Eye (tissue), 1 donor: ENCODE measurements around the gene PRR29.
"Not testable (repeated sequence)": the region's sequence is repeated elsewhere in the genome, so short reads cannot be mapped to it uniquely, and the experiment has no call there.

Source experiments
- DNase-seq: peaks from one replicate; pipeline ENCODE4 v3.0.0-alpha.2; 2015

Gene PRR29

DNA sequence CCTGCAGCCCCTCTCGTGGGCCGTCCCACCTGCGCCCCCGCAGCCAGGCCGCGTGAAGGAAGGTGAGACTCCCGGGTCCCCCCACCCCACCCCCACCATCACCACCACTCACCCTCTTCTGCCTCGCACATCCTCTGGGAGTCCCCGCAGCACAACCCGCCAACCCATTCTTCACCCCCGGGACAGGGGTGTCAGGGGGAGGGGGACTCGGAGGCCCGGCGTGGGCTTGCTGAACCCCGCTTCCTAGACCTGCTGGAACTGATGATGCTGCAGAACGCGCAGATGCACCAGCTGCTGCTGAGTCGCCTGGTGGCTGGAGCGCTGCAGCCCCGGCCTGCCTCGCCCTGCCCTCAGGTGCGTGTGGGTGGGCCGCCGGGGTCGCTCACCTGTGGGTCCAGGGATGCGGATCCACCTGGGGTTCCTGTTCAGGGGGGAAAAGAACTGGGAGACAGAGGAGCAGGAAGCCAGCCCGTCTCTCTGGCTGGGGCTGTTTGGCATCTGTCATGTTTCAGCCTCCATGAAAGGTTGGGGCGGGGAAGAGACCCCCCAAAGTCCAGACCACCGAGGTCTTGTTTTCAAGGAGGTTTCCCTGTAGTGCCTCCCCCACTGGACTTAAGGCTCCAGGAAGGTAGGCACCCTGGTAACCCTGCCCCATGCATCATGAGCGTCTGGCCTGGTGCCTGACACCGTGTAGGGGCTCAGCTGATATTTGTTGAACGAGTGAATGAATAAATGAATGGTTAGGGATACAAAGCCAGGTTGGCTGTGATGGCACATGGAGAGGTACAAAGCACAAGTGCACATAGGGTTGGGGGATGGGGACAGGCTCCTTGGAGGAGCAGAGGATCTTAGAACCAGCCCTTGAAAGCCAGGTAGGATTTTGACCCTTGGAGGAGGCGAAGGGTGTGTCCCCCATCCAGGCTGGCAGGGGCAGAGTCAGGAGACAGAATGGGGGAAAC lies 849 bp downstream of the PRR29 start:
- DNase-seq = no peak

DNA sequence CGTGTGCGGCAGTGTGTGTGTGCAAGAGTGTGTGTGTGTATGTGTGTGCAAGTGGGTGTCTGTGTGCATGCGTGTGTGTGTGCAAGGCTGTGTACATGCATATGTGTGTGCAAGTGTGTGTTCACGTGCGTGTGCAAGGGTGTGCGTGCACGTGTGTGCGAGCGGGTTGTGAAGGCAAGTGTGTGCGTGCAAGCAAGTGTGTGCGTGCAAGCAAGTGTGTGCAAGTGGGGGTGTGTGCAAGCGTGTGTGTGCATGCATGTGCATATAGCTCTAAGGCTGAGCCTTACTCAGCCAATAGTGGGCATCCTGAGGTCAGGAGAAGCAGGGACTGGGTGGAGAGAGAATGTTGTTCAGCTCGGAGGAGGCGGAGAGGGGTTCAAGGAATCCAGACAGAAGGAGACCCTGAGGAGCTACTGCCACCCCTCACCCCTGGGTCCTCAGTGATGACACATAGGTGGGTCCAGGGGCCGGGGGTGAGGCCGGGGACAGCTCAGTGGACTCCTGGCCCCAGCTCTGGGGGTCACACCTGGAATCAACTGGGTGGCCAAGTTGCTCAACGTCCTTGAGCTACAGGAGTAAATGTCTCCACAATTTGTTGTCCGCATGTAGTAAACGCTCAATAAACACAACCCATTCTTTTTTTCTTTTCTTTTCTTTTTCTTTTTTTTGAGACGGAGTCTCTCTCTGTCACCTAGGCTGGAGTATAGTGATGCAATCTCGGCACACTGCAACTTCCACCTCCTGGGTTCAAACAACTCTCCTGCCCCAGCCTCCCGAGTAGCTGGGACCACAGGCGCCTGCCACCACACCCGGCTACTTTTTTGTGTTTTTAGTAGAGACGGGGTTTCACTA lies 1.8 kb downstream of the PRR29 start:
- no peak for DNase-seq

- DNase-seq = no peak
Observed at GRCh38 chr17:64001091-64001579, 3.0 kb downstream of the PRR29 start.

- no peak for DNase-seq
Observed at GRCh38 chr17:64001763-64002529, 3.8 kb downstream of the PRR29 start.

- no peak for DNase-seq
Observed at GRCh38 chr17:64002658-64003525, 4.7 kb downstream of the PRR29 start.

GRCh38 chr17:64003526-64004121 lies 5.5 kb downstream of the PRR29 start:
- no peak for DNase-seq

DNA sequence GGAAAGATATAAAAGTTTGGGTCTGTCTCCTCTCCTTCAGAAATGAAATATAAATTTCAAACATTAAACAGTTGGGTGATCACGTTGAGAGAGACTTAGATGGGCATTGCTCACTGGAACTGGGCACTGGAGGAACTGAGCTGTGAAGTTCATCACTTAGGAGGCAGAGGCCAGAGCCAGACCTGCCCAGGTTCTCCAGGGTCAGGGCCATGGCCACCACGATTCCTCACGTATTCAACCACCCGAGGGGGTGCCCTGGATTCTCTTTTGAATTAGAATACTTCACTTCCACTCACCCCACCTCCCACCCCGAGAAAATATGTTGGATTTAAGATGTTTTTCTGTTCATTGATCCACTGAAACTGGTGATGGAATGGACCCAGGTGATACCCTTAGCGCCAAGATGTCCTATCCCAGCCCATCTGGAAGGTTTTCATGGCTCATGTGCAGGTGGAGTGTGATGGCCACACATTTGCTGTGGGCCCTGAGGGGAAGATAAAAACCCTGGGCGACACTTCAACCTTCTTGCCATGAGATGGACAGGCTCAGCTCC lies 6.1 kb downstream of the PRR29 start:
- no peak for DNase-seq

- no peak for DNase-seq
Observed at GRCh38 chr17:64004903-64005733, 7.0 kb downstream of the PRR29 start.

GRCh38 chr17:64005734-64006167 lies 7.6 kb downstream of the PRR29 start:
- no peak for DNase-seq

GRCh38 chr17:64006361-64007088 lies 8.4 kb downstream of the PRR29 start:
- DNase-seq = no peak

- not testable (repeated sequence) for DNase-seq
Observed at GRCh38 chr17:64007089-64007837, 9.1 kb downstream of the PRR29 start.

- no peak for DNase-seq
Observed at GRCh38 chr17:64007838-64008282, 9.7 kb downstream of the PRR29 start.

DNA sequence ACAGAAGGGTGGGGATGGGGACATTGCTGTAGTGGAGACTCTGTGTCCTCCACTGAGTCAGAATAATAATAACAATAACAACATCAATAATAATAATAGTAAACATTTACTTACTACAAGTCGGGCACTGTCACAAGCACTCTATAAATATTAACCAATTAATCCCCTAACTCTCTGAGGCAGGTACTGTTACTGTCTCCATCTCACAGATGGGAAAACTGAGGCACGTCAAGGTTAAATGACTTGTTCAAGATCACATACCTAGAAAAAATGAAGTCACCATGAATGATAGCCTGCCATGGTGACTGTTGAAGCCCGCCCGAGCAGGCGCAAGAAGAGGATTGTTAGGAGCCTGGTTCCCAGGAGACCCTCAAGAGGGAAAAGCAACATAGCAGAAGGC lies 10.2 kb downstream of the PRR29 start:
- no peak for DNase-seq

- no peak for DNase-seq
Observed at GRCh38 chr17:64008830-64009229, 10.7 kb downstream of the PRR29 start.

DNA sequence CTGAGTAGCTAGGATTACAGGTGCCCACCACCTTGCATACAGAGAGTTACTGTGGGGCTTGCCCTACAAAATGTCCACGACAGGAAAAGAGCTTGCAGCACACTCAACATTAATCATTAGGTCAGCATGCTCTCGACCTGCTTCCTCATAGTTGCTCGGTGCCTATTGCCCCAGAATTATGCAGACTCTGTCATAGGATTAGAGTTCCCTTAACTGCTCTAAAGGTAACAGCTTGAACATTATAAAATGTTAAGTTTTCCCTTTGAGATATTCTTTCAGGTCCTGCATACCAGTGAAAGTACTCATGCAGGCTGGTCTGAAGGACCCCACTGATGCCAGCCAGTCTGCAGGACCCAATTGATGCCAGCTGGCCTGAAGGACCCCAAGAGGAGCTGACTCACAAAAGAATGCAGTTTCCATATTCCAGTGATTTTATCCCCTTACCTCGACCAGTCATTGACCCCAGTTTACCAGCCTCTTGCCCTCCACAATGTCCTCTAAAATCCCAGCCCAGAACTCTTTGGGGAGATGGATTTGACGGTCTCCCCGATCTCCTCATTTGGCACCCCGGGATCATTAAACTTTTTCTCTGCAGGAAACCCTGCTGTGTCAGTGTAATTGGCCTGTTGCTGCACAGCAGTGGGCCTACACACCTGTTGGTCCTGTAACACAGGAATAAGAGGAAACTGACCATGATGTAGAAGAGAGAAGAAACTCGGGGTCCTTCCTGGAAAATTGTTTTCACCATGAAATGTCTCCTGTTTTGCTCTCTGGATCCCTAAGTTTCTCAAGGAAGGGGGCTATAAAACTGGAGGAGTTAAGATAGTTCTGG lies 11.6 kb downstream of the PRR29 start:
- DNase-seq = no peak

DNA sequence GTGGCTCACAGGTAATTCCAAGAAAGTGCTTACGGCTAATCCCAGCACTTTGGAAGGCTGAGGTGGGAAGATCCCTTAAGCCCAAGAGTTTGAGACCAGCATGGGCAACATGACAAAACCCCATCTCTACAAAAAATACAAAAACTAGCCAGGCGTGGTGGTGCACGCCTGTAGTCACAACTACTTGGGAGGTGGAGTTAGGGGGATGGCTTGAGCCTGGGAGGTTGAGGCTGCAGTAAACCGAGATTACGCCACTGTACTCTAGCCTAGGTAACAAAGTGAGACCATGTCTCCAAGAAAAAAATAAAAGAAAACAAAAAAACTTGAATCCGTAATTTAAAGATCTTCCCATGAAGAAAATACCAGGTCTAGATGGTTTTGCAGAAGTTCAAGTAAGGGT lies 17.3 kb downstream of the PRR29 start:
- no peak for DNase-seq

GRCh38 chr17:64016231-64016784 lies 18.2 kb downstream of the PRR29 start:
- DNase-seq = no peak
